NT2/D1 (cell line): ENCODE measurements around the gene POLD4.

Experiments
- SUZ12 ChIP-seq: IDR thresholded peaks from 2 replicates; pipeline ENCODE4 v1.6.1; 2011; ENCODE audit not compliant: insufficient read length, insufficient read depth; ENCODE audit errors: extremely low read depth
- YY1 ChIP-seq: IDR thresholded peaks from 2 replicates; pipeline ENCODE4 v1.6.1; 2011; ENCODE audit not compliant: insufficient read length, insufficient read depth

- TF ChIP-seq SUZ12 (no peak), YY1 (no peak)
Measured at GRCh38 chr11:67344264-67344663, 9.1 kb downstream of the POLD4 start.
